ENCODE results near the gene OR52E6.

OR52E6 gene

GRCh38 chr11:5807580-5807979 is 34.1 kb downstream of the OR52E6 start:
- H3K4me3 ChIP-seq (replicated peaks in 1 of 2; ENCODE audit: low read depth in 2 of 2, low read length in 2 of 2) = no peak overlapping the region
- TF ChIP-seq CTCF (IDR thresholded peaks at IDR 0.05; ENCODE audit: low read depth, low read length) = no peak
- no peak for DNase-seq (ENCODE audit: low read depth in 2 of 2)

- TF ChIP-seq CTCF (IDR thresholded peaks at IDR 0.05; ENCODE audit: low read depth, low read length) = no peak
- DNase-seq (ENCODE audit: low read depth in 2 of 2) = no peak
- H3K4me3 ChIP-seq (replicated peaks in 1 of 2; ENCODE audit: low read depth in 2 of 2, low read length in 2 of 2) = no peak overlapping the region
Measured at GRCh38 chr11:5803982-5804381, 37.7 kb downstream of the OR52E6 start.

DNA sequence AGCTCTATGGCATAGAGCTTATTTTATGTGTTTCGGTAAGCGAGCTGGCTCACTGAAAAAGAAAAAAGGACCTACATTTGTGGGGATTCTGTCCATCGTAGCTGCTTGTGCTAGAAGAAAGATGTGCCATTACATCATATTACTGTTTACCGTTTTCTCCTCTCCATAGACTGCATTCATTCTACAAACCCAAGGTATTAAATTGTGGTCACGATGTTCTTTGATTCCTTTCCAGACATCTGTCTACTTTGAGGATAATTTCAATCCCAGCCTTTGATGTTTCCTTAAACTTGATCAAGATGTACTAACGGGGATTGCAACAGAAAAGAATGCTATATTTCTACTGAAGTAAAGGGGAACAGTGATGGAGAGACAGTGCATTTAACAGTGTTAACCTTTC is 45.2 kb downstream of the OR52E6 start:
- H3K4me3 ChIP-seq (replicated peaks in 1 of 2; ENCODE audit: low read depth in 2 of 2, low read length in 2 of 2) = no peak overlapping the region
- DNase-seq (ENCODE audit: low read depth in 2 of 2) = no peak
- TF ChIP-seq CTCF (IDR thresholded peaks at IDR 0.05; ENCODE audit: low read depth, low read length) = no peak

DNA sequence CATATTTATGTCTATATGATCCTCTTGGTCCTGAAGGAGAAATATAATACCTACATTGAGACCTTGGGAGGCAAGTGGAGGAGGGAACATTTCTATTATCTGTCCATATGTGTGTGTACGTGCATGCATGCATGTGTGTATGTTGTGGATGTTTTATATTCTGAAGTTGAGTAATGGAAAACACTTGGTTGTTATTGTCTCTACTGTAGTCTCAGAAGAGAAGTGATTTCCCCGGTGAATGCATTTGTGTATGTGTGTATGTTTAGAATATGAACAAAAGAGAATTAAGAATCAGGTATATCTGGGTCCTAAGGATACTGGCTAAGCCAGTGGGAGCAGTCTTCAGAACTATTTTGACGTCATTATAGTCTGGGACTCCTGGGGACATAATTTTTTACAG is 50.5 kb downstream of the OR52E6 start, which contains the start of gene OR52N1:
Gene OR52N1 (minus strand): TSS at position 101 of the 400 bp plus-strand sequence. CDS start 2,449 bp downstream, outside the sequence.
- no peak for DNase-seq (ENCODE audit: low read depth in 2 of 2)
- H3K4me3 ChIP-seq (replicated peaks in 1 of 2; ENCODE audit: low read depth in 2 of 2, low read length in 2 of 2) = no peak within 1 kb of the TSS
- TF ChIP-seq CTCF (IDR thresholded peaks at IDR 0.05; ENCODE audit: low read depth, low read length) = no peak

All from cardiac fibroblast (primary cell).